Activated T-helper 9 cell treated with anti-CD3 and anti-CD28 coated beads, Interleukin-2, amount 50 U/mL, for 16 hours (primary cell): ENCODE results near the gene GDPD5.
A peak's percentile ranks its signal among the peaks of the same experiment; 100 is the strongest.

Source experiments
- DNase-seq: peaks from one replicate; pipeline ENCODE4 v3.0.0-alpha.2; 2020; ENCODE audit warnings: low read depth

Gene GDPD5

GRCh38 chr11:75557666-75558494, 32.1 kb upstream of the GDPD5 start:
- no peak for DNase-seq

- no peak for DNase-seq
Observed at GRCh38 chr11:75556275-75556674, 30.5 kb upstream of the GDPD5 start.

- DNase-seq = no peak
Observed at GRCh38 chr11:75555079-75555811, 29.5 kb upstream of the GDPD5 start.

GRCh38 chr11:75554258-75555022, 28.7 kb upstream of the GDPD5 start:
- DNase-seq = no peak

- no peak for DNase-seq
Observed at GRCh38 chr11:75553889-75554257, 28.1 kb upstream of the GDPD5 start.

GRCh38 chr11:75553182-75553581, 27.4 kb upstream of the GDPD5 start:
- no peak for DNase-seq

GRCh38 chr11:75549370-75549958, 23.7 kb upstream of the GDPD5 start:
- DNase-seq = no peak

GRCh38 chr11:75548595-75549272, 23.0 kb upstream of the GDPD5 start:
- no peak for DNase-seq

- no peak for DNase-seq
Observed at GRCh38 chr11:75547617-75548058, 21.9 kb upstream of the GDPD5 start.

- DNase-seq = no peak
Observed at GRCh38 chr11:75547177-75547576, 21.4 kb upstream of the GDPD5 start.

GRCh38 chr11:75543806-75544205, 18.1 kb upstream of the GDPD5 start:
- no peak for DNase-seq

- DNase-seq = no peak
Observed at GRCh38 chr11:75542088-75542438, 16.3 kb upstream of the GDPD5 start.

GRCh38 chr11:75541193-75542087, 15.7 kb upstream of the GDPD5 start:
- DNase-seq = no peak

- no peak for DNase-seq
Observed at GRCh38 chr11:75539459-75540334, 14.0 kb upstream of the GDPD5 start.

- no peak for DNase-seq
Observed at GRCh38 chr11:75538150-75538942, 12.6 kb upstream of the GDPD5 start.

- DNase-seq = no peak
Observed at GRCh38 chr11:75537740-75538139, 12.0 kb upstream of the GDPD5 start.

GRCh38 chr11:75536786-75537641, 11.3 kb upstream of the GDPD5 start:
- peak; percentile 41 for DNase-seq

- no peak for DNase-seq
Observed at GRCh38 chr11:75535071-75535470, 9.3 kb upstream of the GDPD5 start.
